HG03196 (cell line): Measurements from ENCODE around the gene ZG16B.

Source experiments
- ATAC-seq: cut with Tn5 transposase; IDR thresholded peaks from one replicate; pipeline ENCODE4 v1.9.1; 2021; ENCODE audit not compliant: unreplicated experiment

ZG16B gene

DNA sequence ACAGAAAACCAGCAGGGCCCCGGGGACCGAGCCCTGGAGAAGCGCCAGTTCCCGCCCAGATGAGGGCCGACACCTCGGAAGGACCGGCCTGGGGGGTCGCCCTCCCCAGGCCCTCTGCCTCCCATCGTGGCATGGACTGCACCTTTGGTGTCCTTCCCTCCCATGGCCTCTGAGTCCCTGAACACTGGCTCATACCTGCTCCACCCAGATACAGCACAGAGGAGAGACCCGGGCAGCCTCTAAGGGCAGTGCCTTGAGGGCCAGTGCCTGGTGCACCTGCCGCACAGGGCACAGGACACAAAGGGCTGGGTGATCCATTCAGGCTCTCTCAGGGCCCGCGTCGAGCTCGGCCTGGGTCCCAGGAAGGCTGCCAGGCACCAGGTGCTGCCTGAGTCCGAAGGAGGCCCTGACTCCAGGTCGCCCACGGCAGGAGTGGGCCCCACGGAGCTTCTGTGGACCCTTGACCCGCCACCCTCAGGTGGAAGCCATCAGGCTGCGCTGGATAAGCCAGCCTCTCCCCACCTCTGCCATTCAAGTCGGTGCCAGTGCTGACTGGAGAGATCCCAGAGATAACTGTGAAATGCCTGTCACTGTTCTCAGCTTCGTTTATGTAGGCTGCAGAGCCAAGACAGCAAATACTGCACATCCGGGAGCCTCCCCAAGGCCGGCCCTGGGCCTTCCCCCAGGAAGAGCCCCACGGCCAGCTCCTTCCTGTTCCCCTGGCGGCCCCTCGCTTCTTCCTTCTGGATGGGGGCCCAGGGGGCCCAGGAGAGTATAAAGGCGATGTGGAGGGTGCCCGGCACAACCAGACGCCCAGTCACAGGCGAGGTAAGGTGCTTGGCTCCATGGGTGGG is at the start of gene ZG16B:
TSS of gene ZG16B (plus strand) at position 803 of the 854 bp plus-strand sequence. CDS start 139 bp downstream, outside the sequence.
- ATAC-seq, result no peak

DNA sequence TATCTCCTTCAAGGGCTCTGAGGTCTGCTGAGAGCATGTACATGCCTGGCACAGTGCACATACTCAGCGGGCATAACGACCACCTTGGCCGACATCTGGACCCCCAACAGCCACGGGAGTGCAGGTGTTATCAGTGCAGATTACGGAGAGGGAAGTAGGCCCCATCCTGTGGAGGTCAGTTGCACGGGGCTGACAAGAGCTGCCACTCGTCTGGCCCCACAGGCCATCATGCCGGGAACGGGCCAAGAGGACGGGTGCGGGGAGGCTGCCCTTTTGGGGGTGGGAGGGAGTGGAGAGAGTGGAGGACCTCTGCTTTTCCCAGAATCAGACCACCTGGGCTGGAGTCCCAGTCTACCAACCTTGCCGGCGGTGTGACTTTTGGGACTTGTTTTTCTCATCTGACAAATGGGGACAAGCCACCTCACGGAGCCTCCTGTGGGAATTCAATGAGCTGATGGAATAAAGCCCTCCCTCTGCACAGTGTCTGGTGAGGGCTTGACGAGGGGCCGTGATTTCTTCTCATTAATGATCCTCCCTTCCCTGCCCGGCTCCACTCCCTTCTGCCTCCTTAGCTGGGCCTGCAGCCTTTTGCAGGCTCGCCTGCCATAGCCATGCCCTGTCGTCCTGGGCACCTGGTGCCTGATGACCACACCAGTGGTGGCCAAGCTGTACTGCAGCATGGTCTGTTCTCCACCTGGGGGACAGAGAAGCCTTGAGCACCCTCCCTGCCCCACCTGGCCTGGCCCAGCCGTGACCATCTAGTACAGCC is 47.3 kb upstream of the ZG16B start:
- ATAC-seq, result no peak

DNA sequence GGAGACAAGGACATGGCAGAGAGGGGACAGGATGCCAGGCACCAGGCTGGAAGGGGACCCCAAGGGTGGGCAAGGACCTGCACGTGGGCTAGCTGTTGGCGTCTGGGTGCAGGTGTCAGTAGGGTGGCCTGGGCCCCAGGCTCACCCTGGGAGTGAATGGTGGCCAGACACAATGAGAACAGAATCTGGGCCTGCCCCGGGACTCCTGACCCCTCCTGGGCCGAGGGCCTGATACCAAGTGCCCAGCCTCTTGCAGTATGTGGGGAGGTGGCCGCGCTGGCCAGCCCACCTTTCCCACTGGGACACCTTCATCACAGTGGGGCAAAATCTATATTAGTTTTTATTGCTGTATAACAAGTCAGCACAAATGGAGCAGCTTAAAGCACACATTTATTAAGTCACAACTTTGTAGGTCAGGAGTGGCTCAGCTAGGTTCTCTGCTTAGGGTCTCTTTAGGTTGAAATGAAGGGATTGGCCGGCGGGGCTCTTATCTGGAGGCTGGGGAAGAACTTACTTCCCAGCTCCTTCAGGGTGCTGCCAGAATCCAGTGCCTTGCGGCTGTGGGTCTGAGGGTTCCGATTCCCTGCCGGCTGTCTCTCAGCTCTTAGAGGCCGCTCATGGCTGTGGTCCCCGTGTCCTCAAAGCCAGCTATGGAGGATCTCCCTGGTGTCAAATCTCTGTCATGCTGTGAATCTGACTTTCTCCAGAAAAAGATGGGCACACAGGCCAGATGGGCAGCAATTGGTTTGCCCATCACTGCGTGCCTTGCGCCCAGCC is 46.3 kb upstream of the ZG16B start:
- no peak for ATAC-seq

- ATAC-seq, result no peak
Observed at GRCh38 chr16:2784358-2785100, 45.6 kb upstream of the ZG16B start.

- no peak for ATAC-seq
Observed at GRCh38 chr16:2785101-2785991, 44.8 kb upstream of the ZG16B start.

GRCh38 chr16:2786061-2786825 is 43.9 kb upstream of the ZG16B start:
- no peak for ATAC-seq

- no peak for ATAC-seq
Observed at GRCh38 chr16:2786826-2787151, 43.3 kb upstream of the ZG16B start.

GRCh38 chr16:2787406-2787805 is 42.7 kb upstream of the ZG16B start, which contains the start of gene PRSS33:
Gene PRSS33 (minus strand): TSS chr16:2787560. CDS start chr16:2786547, 1,013 bp downstream.
- no peak for ATAC-seq

GRCh38 chr16:2787961-2788360 is 42.1 kb upstream of the ZG16B start:
- no peak for ATAC-seq

DNA sequence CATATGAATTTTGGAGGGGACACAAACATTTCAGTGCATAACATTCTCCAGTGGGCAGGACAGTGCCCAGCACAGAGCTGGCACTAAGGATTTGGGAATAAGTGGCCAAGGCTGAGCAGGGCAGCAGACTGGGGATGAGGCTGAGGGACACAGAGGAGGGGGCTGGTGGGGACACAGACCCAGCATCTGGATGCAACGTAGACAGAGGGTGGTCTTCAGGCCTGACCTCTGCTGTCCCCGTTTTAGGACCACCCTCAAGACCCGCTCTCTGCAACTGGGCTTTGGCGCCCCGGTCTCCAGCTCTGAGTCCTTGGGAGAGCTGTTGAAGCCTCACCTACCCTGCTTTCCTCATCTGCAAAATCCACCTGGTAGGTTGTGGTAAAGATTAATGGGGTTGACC is 39.5 kb upstream of the ZG16B start:
- ATAC-seq, result no peak

GRCh38 chr16:2791174-2791573 is 38.9 kb upstream of the ZG16B start:
- ATAC-seq, result no peak

DNA sequence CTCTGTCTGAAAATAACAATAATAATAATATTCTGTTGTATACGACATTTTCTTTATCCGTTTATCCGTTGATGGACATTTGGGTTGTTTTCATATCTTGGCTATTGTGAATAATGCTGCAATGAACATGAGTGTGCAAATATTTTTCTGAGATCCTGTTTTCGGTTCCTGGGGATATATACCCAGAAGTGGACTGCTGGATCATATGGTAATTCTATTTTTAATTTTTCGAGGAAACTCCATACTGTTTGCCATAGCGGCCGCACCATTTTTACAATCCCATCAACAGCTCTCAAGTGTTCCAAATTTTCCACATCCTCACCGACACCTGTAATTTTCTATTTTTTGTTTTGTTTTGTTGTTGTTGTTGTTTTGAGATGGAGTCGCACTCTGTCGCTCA is 37.2 kb upstream of the ZG16B start:
- no peak for ATAC-seq

DNA sequence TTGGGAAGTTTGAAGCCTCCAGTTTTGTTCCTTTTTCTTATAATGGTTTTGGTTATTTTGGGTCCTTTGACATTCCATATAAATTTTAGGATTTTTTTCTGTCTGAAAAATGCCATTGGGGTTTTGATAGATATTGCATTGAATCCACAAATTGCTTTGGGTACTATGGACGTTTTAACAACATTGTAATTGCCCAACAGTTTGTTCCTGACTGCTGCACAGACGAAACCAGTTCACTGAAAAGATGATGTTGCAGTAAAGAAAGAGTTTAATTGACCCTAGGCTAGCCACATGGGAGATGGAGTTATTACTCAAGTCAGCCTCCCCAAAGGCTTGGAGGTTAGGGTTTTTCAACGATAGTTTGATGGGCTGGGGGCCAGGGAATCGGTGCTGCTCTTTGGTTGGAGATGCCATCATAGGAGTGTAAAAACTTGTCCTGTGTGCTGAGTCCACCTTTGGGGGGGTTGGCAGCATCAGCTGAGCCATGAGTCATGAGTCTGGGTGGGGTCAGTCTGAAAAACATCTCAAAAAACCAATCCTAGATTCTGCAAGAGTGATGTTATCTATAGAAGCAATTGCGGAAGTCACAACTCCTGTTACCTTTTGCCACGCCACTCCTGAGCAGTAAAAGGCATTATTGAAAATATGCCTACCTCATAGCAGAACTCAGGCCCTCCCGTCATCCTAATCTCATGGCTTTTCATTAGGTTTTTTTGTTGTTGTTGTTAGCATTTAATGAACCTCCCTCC is 34.5 kb upstream of the ZG16B start:
- ATAC-seq, result no peak

GRCh38 chr16:2798723-2799204 is 31.3 kb upstream of the ZG16B start:
- ATAC-seq, result no peak

GRCh38 chr16:2799205-2799858 is 30.8 kb upstream of the ZG16B start:
- no peak for ATAC-seq

- no peak for ATAC-seq
Observed at GRCh38 chr16:2799859-2800226, 30.3 kb upstream of the ZG16B start.

GRCh38 chr16:2803545-2804195 is 26.4 kb upstream of the ZG16B start:
- no peak for ATAC-seq
